H1 (cell line): ENCODE measurements around the gene VAMP4. TPM values are rescaled to one million over a fixed set of nuclear protein-coding genes. Genes with fewer than 3 reads are reported as not detected.

Source experiments
- CTCF ChIA-PET: fragments of 300-600 bp; sonication (Branson Sonifier 250); formaldehyde crosslinking; loops from one replicate; lab custom pipeline; 2021; ENCODE audit not compliant: partially characterized antibody; lab: Charles Lee
- POLR2A ChIA-PET: fragments of 300-600 bp; sonication (Branson Sonifier 250); formaldehyde crosslinking; loops from one replicate; lab custom pipeline; 2021; ENCODE audit warnings: inconsistent platforms; ENCODE audit not compliant: partially characterized antibody; lab: Charles Lee
- DNase-seq, 2 experiments: peaks; one replicate each; pipeline versions ENCODE4 v3.0.0 to v3.0.0-alpha.2; 2010 to 2022; ENCODE audit warnings: low spot score in 2 of 2, low read depth in 1 of 2, mixed read lengths in 1 of 2
- FAIRE-seq: peaks from 2 replicates; lab custom pipeline; 2011; peaks lifted over from hg19 to GRCh38; lab: Jason Lieb, UNC
- H2AFZ ChIP-seq: 2 replicates; pipeline ENCODE4 v1.8.1; 2012; ENCODE audit warnings: low read length, inconsistent platforms
- H2AK5ac ChIP-seq: 2 replicates; pipeline ENCODE4 v1.6.1; 2013; ENCODE audit warnings: low read depth, low read length
- H2BK120ac ChIP-seq: replicated peaks from 2 replicates; pipeline ENCODE3; 2013; ENCODE audit warnings: low read depth, low read length, inconsistent platforms
- H2BK12ac ChIP-seq: 2 replicates; pipeline ENCODE4 v1.6.1; 2013; ENCODE audit warnings: low read depth, low read length
- H2BK15ac ChIP-seq: 2 replicates; pipeline ENCODE4 v1.6.1; 2013; ENCODE audit warnings: low read length
- H2BK20ac ChIP-seq: 2 replicates; pipeline ENCODE4 v1.6.1; 2013; ENCODE audit warnings: low read length
- H2BK5ac ChIP-seq: 2 replicates; pipeline ENCODE4 v1.6.1; 2013; ENCODE audit warnings: low read depth, low read length
- H3K14ac ChIP-seq: 2 replicates; pipeline ENCODE4 v1.6.1; 2013; ENCODE audit warnings: inconsistent platforms; ENCODE audit not compliant: insufficient read length
- H3K18ac ChIP-seq: 2 replicates; pipeline ENCODE4 v1.6.1; 2013; ENCODE audit warnings: low read length; ENCODE audit errors: extremely low read depth
- H3K23ac ChIP-seq: 2 replicates; pipeline ENCODE4 v1.6.1; 2013; ENCODE audit warnings: inconsistent platforms; ENCODE audit not compliant: insufficient read length
- H3K23me2 ChIP-seq: 2 replicates; pipeline ENCODE4 v1.6.1; 2013; ENCODE audit warnings: low read depth, low read length
- H3K27ac ChIP-seq: 2 replicates; pipeline ENCODE4 v1.6.1; 2011; ENCODE audit warnings: low read depth, low read length, inconsistent platforms
- H3K27me3 ChIP-seq, 4 experiments: replicated peaks in 1 of 4; 1 replicate in 1 of 4; 2 replicates in 3 of 4; pipeline versions ENCODE4 v1.6.1 to v1.8.1; 2011 to 2013; ENCODE audit warnings: low read length in 3 of 4, mild to moderate bottlenecking in 3 of 4, inconsistent platforms in 2 of 4, mixed read lengths in 2 of 4, moderate library complexity in 1 of 4; ENCODE audit not compliant: control insufficient read depth in 3 of 4, insufficient read depth in 3 of 4; ENCODE audit errors: extremely low read depth in 1 of 4
- H3K36me3 ChIP-seq, 4 experiments: 2 replicates each; pipeline versions ENCODE4 v1.6.1 to v1.8.1; 2011 to 2013; ENCODE audit warnings: mild to moderate bottlenecking in 4 of 4, low read length in 3 of 4, moderate library complexity in 2 of 4, control low read depth in 1 of 4, inconsistent platforms in 1 of 4; ENCODE audit not compliant: insufficient read depth in 4 of 4, control insufficient read depth in 2 of 4
- H3K4ac ChIP-seq: replicated peaks from 2 replicates; pipeline ENCODE3; 2013; ENCODE audit warnings: low read length, low read depth, mixed read lengths, inconsistent platforms; ENCODE audit not compliant: insufficient read length
- H3K4me1 ChIP-seq, 4 experiments: replicated peaks in 1 of 4; 1 replicate in 1 of 4; 2 replicates in 3 of 4; pipeline versions ENCODE4 v1.6.1 to v1.8.1; 2011 to 2013; ENCODE audit warnings: low read length in 3 of 4, inconsistent platforms in 2 of 4, mixed read lengths in 1 of 4; ENCODE audit not compliant: insufficient read depth in 4 of 4, control insufficient read depth in 3 of 4
- H3K4me2 ChIP-seq, 2 experiments: 2 replicates each; pipeline versions ENCODE4 v1.6.1 to v1.8.1; 2011 to 2013; ENCODE audit warnings: low read depth in 2 of 2, low read length in 2 of 2, control low read depth in 1 of 2, inconsistent platforms in 1 of 2, mild to moderate bottlenecking in 1 of 2; ENCODE audit not compliant: insufficient read depth in 1 of 2
- H3K4me3 ChIP-seq, 4 experiments: fragments of 200-600, 300-600 bp in 1 of 4; sonication (generic), shearing (Covaris generic), sonication (Bioruptor Twin) in 1 of 4; 2 replicates each; pipeline versions ENCODE4 v1.5.1 to v1.8.1; 2011 to 2016; ENCODE audit warnings: low read length in 4 of 4, low read depth in 3 of 4, control low read depth in 2 of 4, inconsistent platforms in 2 of 4, mild to moderate bottlenecking in 2 of 4, mixed read lengths in 1 of 4, moderate library complexity in 1 of 4; ENCODE audit not compliant: insufficient read depth in 2 of 4; ENCODE audit errors: extremely low read depth in 1 of 4
- H3K56ac ChIP-seq: replicated peaks from 2 replicates; pipeline ENCODE3; 2013; ENCODE audit warnings: low read depth, mild to moderate bottlenecking, mixed read lengths, low read length, inconsistent platforms; ENCODE audit not compliant: insufficient read length
- H3K79me1 ChIP-seq: 2 replicates; pipeline ENCODE4 v1.6.1; 2013; ENCODE audit warnings: low read depth, low read length, control low read depth
- H3K79me2 ChIP-seq, 2 experiments: 2 replicates each; pipeline versions ENCODE4 v1.6.1 to v1.8.1; 2012 to 2013; ENCODE audit warnings: low read length in 2 of 2, mild to moderate bottlenecking in 2 of 2, inconsistent platforms in 1 of 2; ENCODE audit not compliant: insufficient read depth in 2 of 2, control insufficient read depth in 1 of 2
- H3K9ac ChIP-seq, 4 experiments: replicated peaks in 1 of 4; 1 replicate in 1 of 4; 2 replicates in 3 of 4; pipeline versions ENCODE4 v1.6.1 to v1.8.1; 2011 to 2013; ENCODE audit warnings: low read depth in 3 of 4, low read length in 3 of 4, control low read depth in 2 of 4, mild to moderate bottlenecking in 2 of 4, moderate library complexity in 2 of 4, inconsistent platforms in 1 of 4; ENCODE audit errors: extremely low read depth in 1 of 4
- H3K9me3 ChIP-seq, 2 experiments: 2 replicates each; pipeline versions ENCODE4 v1.6.1 to v1.8.1; 2012 to 2013; ENCODE audit warnings: mild to moderate bottlenecking in 2 of 2, moderate library complexity in 2 of 2, control low read depth in 1 of 2, inconsistent platforms in 1 of 2, low read depth in 1 of 2, low read length in 1 of 2, mixed read lengths in 1 of 2; ENCODE audit not compliant: insufficient read depth in 2 of 2
- H4K20me1 ChIP-seq, 2 experiments: replicated peaks in 1 of 2; 2 replicates each; pipeline versions ENCODE3 to v1.8.1; 2011 to 2013; ENCODE audit warnings: inconsistent platforms in 2 of 2, low read length in 2 of 2, mild to moderate bottlenecking in 1 of 2; ENCODE audit not compliant: insufficient read depth in 2 of 2, control insufficient read depth in 1 of 2
- H4K5ac ChIP-seq: 2 replicates; pipeline ENCODE4 v1.6.1; 2013; ENCODE audit warnings: low read length, low read depth, mixed read lengths, inconsistent platforms; ENCODE audit not compliant: insufficient read length
- H4K8ac ChIP-seq: 2 replicates; pipeline ENCODE4 v1.8.0; 2013; ENCODE audit warnings: mild to moderate bottlenecking, moderate library complexity, low read length, inconsistent platforms; ENCODE audit not compliant: insufficient read depth; ENCODE audit errors: extremely low read depth
- H4K91ac ChIP-seq: replicated peaks from 2 replicates; pipeline ENCODE3; 2013; ENCODE audit warnings: low read length, mixed read lengths, inconsistent platforms; ENCODE audit not compliant: insufficient read length
- BCL11A ChIP-seq, 2 experiments: IDR thresholded peaks; one replicate each; pipeline ENCODE4 v1.6.1; 2011; ENCODE audit warnings: low read depth in 2 of 2, low read length in 2 of 2, mild to moderate bottlenecking in 2 of 2
- EZH2 ChIP-seq: fragments of 200-600 bp; sonication (generic); IDR thresholded peaks from 2 replicates; pipeline ENCODE4 v1.7.1; 2012; ENCODE audit warnings: low read depth, mild to moderate bottlenecking, moderate library complexity, low read length, inconsistent platforms; ENCODE audit not compliant: severe bottlenecking
- GTF2F1 ChIP-seq: IDR thresholded peaks from 2 replicates; pipeline ENCODE4 v1.6.1; 2012; ENCODE audit warnings: low read depth, low read length, improper control_type of control experiment, borderline replicate concordance
- KDM5A ChIP-seq: fragments of 200-600 bp; IDR thresholded peaks from 2 replicates; pipeline ENCODE4 v1.7.1; 2012; ENCODE audit warnings: mild to moderate bottlenecking, low read length, inconsistent platforms, mixed read lengths
- MAFK ChIP-seq: IDR thresholded peaks from 2 replicates; pipeline ENCODE4 v1.6.1; 2012; ENCODE audit warnings: low read depth, mild to moderate bottlenecking, improper control_type of control experiment, low read length
- NANOG ChIP-seq: IDR thresholded peaks from 2 replicates; pipeline ENCODE4 v1.6.1; 2011; ENCODE audit warnings: low read length, low read depth, mild to moderate bottlenecking, inconsistent platforms; ENCODE audit not compliant: insufficient read depth, poor library complexity, severe bottlenecking
- PHF8 ChIP-seq: fragments of 200-600 bp; sonication (generic); conservative IDR thresholded peaks from 2 replicates; pipeline ENCODE4 v1.7.1; 2012; ENCODE audit warnings: low read depth, mild to moderate bottlenecking, inconsistent platforms, low read length, moderate library complexity
- POLR2AphosphoS5 ChIP-seq: IDR thresholded peaks from 2 replicates; pipeline ENCODE4 v1.6.1; 2011; ENCODE audit warnings: low read depth, low read length
- RBBP5 ChIP-seq: IDR thresholded peaks from 2 replicates; pipeline ENCODE4 v1.7.1; 2012; ENCODE audit warnings: low read depth, mild to moderate bottlenecking, inconsistent platforms, low read length, moderate library complexity, borderline replicate concordance
- RXRA ChIP-seq: IDR thresholded peaks from 2 replicates; pipeline ENCODE4 v1.6.1; 2011; ENCODE audit warnings: low read depth, mild to moderate bottlenecking, low read length, moderate library complexity; ENCODE audit not compliant: insufficient read depth
- TAF1 ChIP-seq: IDR thresholded peaks from 2 replicates; pipeline ENCODE4 v1.6.1; 2011; ENCODE audit warnings: mild to moderate bottlenecking, low read depth, low read length
- ZNF274 ChIP-seq: IDR thresholded peaks from 2 replicates; pipeline ENCODE4 v1.7.0; 2012; ENCODE audit warnings: low read length, borderline replicate concordance; ENCODE audit errors: extremely low read depth
- WGBS, 2 experiments: shearing (Covaris generic) in 1 of 2; methylation state at CpG; one replicate each; pipeline versions ENCODE4 v1.1.6 to v1.1.7; 2013 to 2015; ENCODE audit warnings: low lambda C conversion rate in 2 of 2, mixed read lengths in 2 of 2, inconsistent platforms in 1 of 2, low coverage in 1 of 2, missing lambda C conversion rate in 1 of 2; ENCODE audit not compliant: insufficient replicate concordance in 2 of 2, insufficient coverage in 1 of 2, insufficient read length in 1 of 2; ENCODE audit errors: extremely low coverage in 1 of 2, missing lambda C conversion rate in 1 of 2; 5-methylcytosine and 5-hydroxymethylcytosine counted together
- polyA plus RNA-seq, 7 experiments: library from polyadenylated mRNA; depleted of rRNA in 3 of 7; stranded (reverse) in 5 of 7; unstranded in 2 of 7; fragments of >200 nt in 5 of 7; fragments of 200-250 nt in 2 of 7; gene quantifications; 1 replicate in 5 of 7; 2 replicates in 1 of 7; 4 replicates in 1 of 7; pipeline versions ENCODE4 v1.2.1 to v1.2.3, GENCODE V29; 2011 to 2013; ENCODE audit warnings: missing spikeins in 2 of 7, mixed read lengths in 2 of 7
- total RNA-seq: library from RNA; stranded (reverse); fragmentation: NEBNext Ultra II Directional; extraction: Animal tissue kit (Norgen Biotek cat#: 25700); gene quantifications from 2 replicates; pipeline ENCODE4 v1.2.1, GENCODE V29; 2021
- TF ChIP-seq, protein P1 (sequence below): IDR thresholded peaks from 2 replicates; pipeline ENCODE4 v1.6.1; 2011; ENCODE audit warnings: low read depth, mild to moderate bottlenecking, low read length; ENCODE audit not compliant: insufficient read depth
- TF ChIP-seq, protein P2 (sequence below): IDR thresholded peaks from 2 replicates; pipeline ENCODE4 v1.6.1; 2012; ENCODE audit warnings: inconsistent platforms

The VAMP4 gene
- total and polyA plus RNA-seq, 2 of the 8 experiments (the other 6 are each of a cell fraction or from before 2014, with no cell fraction given): 1.6 to 13.9 TPM

DNA sequence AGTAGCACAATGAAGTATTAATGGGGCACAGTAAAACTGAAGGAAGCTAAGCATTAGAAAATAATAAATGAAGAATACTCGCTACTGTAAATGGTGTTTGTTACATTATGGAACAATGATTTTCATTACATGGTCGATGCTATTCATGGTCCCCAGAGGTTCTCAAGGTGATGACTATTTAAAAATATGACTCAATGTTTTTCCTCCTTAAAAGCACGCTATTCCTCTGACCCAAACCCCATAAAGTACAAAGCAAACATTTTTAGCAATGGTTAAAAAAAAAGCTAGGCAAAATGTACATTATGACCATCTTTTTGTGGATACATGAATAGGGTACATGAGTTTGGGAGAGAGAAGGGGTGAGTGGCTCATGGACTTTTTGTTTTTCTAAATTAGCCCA lies 34.3 kb downstream of the VAMP4 start:
- no peaks in the 10 kb centered on the region for H4K20me1 ChIP-seq
- no peak overlapping the region for H2BK5ac ChIP-seq
- ChIA-PET CTCF (interaction anchor here (1.0 to 1.2 kb wide), 2 partner anchors 21 to 62 kb away, joined by 4 read pairs; no protein-coding TSS in a partner anchor), POLR2A (no interaction called here)
- H3K23me2 ChIP-seq: no peaks in the 10 kb centered on the region
- H4K8ac ChIP-seq: no peak overlapping the region
- no peak overlapping the region for H3K14ac ChIP-seq
- no peak overlapping the region for H4K91ac ChIP-seq
- no peak overlapping the region for H2AFZ ChIP-seq
- no peaks in the 10 kb centered on the region for H3K27me3 ChIP-seq
- H3K4me2 ChIP-seq: no peak overlapping the region
- no peaks in the 10 kb centered on the region for H3K79me2 ChIP-seq
- no peak overlapping the region for H2BK12ac ChIP-seq
- H3K56ac ChIP-seq: no peak overlapping the region
- no peak overlapping the region for H2BK20ac ChIP-seq
- H2AK5ac ChIP-seq: no peak overlapping the region
- no peak overlapping the region for H4K5ac ChIP-seq
- no peak overlapping the region for H3K23ac ChIP-seq
- no peak overlapping the region for H3K4ac ChIP-seq
- H3K9ac ChIP-seq: no peak overlapping the region
- no peak overlapping the region for H2BK120ac ChIP-seq
- H3K18ac ChIP-seq: no peak overlapping the region
- no peak for DNase-seq
- H3K4me3 ChIP-seq: no peak overlapping the region
- no peak overlapping the region for H3K27ac ChIP-seq
- H3K79me1 ChIP-seq: no peaks in the 10 kb centered on the region
- no peaks in the 10 kb centered on the region for H3K9me3 ChIP-seq
- no peaks in the 10 kb centered on the region for H3K36me3 ChIP-seq
- H2BK15ac ChIP-seq: no peak overlapping the region
- WGBS, 2 experiments: 83% methylated on average over 3 of the region's 3 CpGs; no CpG with 5 or more reads in 1 of the 2 experiments
- H3K4me1 ChIP-seq: no peaks in the 10 kb centered on the region
- no peak for FAIRE-seq
- no peak for TF ChIP-seq ZNF274
- TF ChIP-seq KDM5A: no peak
- no peak for TF ChIP-seq POLR2AphosphoS5
- TF ChIP-seq NANOG: no peak
- TF ChIP-seq PHF8: no peak
- TF ChIP-seq, protein P1, sequence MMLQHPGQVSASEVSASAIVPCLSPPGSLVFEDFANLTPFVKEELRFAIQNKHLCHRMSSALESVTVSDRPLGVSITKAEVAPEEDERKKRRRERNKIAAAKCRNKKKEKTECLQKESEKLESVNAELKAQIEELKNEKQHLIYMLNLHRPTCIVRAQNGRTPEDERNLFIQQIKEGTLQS: no peak
- TF ChIP-seq, protein P2, sequence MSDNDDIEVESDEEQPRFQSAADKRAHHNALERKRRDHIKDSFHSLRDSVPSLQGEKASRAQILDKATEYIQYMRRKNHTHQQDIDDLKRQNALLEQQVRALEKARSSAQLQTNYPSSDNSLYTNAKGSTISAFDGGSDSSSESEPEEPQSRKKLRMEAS: no peak
- TF ChIP-seq BCL11A (IDR thresholded peaks at IDR 0.05; ENCODE audit: low read depth in 2 of 2, low read length in 2 of 2): no peak
- TF ChIP-seq RBBP5: no peak
- TF ChIP-seq EZH2: no peak
- TF ChIP-seq RXRA: no peak
- no peak for TF ChIP-seq GTF2F1
- no peak for TF ChIP-seq MAFK
- no peak for TF ChIP-seq TAF1
